HG03442 (cell line): ENCODE measurements around the gene DBNDD2.

ENCODE experiments used
- ATAC-seq: cut with Tn5 transposase; IDR thresholded peaks from one replicate; pipeline ENCODE4 v1.9.1; 2021; ENCODE audit warnings: mild to moderate bottlenecking, moderate library complexity; ENCODE audit not compliant: unreplicated experiment

Gene DBNDD2

DNA sequence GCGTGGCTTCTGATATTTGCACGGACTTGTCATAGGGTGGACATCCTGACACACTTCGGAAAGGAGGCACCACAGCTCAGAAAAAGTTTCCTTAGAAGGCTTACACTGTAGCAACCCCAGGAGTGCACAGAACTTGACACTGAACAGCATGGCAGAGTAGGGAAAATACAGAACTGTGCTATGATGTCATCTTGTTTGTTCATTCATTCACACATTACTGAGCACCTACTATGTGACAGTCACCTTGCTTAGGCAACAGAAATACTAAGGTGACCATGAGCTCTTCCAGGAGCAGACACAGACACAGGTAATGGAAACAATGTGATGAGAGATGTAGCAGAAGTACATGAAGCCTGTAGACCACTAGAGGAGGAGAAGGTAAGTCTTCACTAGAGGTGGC lies 5.4 kb downstream of the DBNDD2 start:
- no peak for ATAC-seq

DNA sequence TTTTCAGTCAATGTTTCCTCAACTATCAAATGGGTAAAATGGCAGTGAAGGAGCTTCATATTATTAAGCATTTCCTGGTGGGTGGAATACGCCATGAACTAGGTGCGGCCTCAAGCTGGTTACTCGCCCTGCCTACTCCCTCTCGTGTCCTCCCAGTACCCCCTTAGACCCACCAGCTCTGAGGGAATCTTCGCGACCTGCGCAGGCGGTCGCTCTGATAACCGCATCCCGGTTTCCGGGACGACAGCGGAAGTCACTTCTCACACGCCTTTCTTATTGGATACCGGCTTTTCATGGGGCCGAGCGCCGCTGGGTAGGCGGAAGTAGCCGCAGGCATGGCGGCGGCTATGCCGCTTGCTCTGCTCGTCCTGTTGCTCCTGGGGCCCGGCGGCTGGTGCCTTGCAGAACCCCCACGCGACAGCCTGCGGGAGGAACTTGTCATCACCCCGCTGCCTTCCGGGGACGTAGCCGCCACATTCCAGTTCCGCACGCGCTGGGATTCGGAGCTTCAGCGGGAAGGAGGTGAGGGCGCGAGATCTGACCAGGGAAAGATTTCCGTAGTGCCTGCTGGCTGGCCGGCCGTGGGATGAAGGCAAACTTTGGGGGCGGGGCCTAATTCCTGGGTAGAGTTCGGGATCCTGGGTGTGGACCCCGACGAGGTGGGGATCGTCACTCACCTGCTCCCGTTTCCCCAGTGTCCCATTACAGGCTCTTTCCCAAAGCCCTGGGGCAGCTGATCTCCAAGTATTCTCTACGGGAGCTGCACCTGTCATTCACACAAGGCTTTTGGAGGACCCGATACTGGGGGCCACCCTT lies 7.9 kb downstream of the DBNDD2 start, which contains the start of gene PIGT:
TSS of gene PIGT (plus strand) at position 320 of the 816 bp plus-strand sequence. CDS start at position 336, 16 bp downstream.
- peak; percentile 49 for ATAC-seq

DNA sequence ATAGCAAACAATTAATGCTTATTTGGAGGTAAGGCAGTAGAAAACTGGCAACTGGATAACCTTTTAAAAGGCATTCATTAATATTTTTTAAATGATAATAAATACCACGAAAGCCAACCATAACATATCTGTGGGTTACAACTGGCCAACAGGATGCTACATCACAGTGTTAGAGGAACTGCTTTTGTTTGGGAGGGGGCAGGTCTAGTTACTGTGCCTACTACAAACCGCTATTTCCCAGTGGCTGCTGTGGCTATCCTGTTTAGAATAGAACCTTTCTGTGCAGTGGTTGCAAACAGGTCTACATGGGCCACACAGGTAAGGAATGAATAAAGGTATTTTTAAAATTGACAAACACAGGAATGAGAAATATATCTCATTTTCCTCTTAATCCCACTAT lies 8.8 kb downstream of the DBNDD2 start:
- ATAC-seq = no peak

DNA sequence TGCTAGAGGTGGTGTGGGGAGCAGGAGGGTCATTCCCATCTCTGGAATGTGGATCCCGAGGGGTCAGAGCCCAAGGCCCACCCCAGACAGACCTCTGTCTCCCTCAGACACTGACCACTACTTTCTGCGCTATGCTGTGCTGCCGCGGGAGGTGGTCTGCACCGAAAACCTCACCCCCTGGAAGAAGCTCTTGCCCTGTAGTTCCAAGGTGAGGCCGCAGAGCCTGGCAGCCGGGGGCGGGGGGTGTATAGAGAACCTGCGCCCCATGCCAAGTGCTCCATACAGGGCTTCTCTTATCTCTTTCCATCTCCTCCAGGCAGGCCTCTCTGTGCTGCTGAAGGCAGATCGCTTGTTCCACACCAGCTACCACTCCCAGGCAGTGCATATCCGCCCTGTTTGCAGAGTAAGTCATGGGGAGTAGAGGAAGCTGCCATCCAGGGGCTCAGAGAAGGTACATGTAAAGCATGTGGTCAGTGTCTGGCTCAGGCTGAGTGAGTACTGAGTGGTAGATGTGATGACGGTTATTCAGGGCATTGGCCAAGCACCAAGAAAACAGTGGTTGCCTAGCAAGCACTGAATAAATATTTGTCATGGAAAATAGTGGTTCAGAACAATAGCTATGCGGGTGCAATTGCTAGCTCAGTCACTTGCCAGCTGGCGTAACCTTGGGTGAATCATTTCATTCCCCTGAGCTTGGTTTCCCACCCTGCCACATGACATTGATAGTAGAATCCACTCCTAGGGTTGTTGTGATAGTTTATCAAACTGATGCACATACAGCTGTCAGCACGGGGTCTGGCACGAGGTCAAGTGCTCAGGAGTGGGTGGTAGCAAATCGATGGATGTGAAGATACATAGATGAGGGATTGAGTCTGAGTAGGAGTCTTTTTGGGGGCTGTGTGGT lies 11.4 kb downstream of the DBNDD2 start:
- ATAC-seq = peak; percentile 82

DNA sequence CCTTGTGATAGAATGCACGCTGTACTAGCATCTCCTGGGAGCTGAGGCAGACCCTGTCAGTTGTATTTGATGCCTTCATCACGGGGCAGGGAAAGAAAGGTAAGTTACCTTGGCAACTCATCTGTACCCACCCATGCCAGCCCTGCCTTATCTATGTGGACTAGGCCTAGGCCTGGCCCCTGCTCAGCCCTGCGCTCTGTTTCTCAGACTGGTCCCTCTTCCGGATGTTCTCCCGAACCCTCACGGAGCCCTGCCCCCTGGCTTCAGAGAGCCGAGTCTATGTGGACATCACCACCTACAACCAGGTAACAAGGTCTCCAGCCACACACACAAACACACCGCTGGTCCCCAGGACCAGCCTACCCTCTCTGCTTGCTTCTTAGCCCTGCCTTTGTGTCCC lies 12.0 kb downstream of the DBNDD2 start:
- ATAC-seq = no peak

DNA sequence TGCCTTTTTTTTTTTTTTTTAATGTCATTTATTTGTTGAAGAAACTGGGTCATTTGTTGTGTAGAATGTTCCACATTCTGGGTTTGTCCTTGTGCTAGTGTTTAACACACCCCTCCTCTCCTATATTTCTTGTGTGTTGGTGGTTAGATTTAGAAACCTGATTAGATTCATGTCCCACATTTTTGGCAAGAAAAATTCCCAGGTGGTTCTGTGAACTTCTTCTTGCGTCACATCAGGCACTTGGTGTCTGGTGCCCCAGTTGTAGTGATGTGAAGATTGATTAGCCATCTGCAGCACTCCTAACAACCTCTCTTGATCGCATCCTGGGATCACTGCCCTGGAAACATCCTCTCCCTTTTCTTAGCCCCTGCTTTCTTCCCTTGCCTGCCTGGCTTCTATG lies 15.6 kb downstream of the DBNDD2 start:
- no peak for ATAC-seq

DNA sequence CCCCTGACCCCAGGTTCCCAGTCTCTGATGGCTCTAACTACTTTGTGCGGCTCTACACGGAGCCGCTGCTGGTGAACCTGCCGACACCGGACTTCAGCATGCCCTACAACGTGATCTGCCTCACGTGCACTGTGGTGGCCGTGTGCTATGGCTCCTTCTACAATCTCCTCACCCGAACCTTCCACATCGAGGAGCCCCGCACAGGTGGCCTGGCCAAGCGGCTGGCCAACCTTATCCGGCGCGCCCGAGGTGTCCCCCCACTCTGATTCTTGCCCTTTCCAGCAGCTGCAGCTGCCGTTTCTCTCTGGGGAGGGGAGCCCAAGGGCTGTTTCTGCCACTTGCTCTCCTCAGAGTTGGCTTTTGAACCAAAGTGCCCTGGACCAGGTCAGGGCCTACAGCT lies 17.5 kb downstream of the DBNDD2 start:
- ATAC-seq = no peak

DNA sequence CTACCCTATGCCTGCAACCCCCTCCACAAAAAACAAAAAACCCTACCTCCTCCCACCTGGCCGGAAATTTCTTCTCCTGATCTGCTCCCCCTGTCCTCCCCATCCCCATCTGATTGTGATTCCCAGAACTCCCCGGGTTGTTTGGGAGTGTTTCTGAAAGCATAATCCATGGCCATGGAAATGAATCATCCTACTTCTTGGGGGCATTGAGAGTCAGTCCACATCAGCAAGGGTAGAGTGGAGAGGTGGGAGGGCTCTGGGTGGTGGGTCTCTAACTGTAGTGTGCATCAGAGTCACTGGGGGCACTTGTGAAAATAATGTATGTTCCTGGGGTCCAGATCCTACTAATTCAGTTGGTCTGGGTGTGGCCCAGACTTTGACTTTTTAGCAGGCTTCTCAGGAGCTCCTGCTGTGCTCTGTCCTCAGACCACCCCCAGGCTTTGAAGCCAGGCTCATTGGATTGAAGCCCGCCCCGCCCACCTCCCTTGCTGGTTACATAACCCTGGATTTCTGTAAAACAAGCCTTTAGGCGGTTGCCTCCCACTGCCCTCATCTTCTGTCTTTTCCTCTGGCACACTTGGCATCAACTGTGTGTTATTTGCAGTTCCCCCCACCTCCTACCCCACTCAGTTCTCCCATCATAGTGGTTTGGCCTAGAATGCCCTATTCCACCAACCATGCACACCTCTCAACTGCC lies 18.4 kb downstream of the DBNDD2 start:
- no peak for ATAC-seq

DNA sequence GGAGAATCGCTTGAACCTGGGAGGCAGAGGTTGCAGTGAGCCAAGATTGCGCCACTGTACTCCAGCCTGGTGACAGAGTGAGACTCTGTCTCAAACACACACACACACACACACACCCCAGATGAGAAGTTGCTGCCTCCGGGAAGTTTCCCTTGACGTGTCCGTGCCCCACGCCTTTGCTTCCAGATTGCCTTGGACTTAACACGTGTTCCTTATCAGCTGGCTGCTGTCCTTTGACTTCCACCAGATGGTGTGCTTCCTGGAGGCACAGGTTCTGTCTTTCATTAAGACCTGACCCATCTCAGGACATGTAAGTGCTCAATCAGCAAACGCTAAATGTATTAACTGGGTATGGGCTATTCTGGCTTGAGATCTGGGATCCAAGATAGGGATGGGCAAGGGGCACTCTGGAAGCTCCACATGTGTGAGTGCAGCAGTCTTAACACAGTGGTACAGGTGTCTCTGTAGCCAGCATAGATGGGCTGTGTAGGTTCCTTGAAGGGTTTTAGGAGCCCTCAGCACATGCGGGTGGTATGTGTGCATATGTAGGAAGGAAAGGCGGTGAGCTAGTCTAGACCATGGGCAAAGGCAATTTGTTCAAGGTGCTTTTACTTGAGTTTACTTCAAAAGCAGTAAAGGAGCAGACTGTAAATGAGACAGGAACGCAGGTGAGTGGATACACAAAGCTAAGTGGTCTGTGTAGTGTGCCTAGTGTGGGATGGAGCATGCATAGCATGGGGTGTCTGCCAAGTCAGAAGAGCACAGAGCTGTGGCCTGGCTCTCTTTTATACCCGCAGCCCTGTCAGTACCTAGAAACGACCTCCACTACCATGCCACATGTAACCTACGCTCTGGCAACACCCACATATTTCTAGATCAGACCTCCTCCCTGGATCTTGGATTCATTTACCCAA lies 19.4 kb downstream of the DBNDD2 start:
- ATAC-seq = no peak

DNA sequence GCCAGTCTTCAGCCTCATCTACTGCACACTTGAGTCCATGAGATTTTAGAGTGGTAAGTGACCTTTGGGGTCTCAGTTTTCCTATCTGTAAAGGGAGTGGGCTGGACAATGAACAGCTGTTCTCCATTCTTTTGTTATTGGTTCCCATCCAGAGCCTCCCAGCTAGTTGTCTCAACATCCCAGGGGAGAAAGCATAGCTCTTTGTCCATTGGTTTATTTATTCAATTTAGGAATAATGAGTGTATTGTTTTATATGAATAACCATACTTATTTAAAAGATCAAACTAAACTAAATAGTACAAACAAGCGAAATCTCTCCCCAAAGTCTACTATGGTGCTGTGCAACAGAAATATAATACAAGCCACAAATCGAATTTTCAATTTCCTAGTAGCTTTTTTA lies 21.5 kb downstream of the DBNDD2 start:
- no peak for ATAC-seq

DNA sequence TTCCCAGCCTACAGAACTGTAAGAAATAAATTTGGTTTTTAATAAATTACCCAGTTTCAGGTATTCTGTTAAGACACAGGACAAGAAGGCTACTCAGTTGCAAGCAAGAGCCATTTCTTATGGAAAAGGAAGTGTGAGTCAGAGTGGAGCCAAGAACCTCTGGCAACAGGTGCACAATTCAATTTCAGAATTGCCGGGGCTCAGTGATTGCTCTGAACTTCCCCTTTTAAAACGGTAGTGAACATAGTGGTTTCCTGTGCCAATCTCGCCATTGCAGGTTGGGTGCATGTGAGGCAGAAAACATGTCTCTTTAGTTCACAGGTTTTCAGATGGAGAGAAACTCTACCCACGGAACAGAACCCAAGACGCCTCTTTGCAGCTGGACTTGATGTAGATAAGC lies 24.2 kb downstream of the DBNDD2 start:
- peak; percentile 60 for ATAC-seq

DNA sequence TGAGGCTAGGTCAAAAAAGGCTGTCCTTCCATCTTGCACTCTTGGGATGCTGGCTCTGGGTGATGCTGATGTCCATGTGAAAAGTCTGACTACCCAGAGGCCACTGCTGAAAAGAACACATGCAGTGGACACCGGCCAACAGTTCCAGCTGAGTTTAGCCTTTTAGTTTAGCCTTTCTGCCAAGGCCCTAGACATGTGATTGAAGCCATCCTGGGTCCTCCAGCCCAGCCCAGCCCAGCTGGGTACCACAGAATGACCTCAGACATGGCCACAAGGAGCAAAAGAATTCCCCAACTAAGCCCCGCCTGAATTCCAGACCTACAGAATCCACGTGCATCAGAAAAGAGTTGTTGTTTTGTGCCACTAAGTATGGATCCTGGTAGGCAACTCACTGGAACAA lies 25.2 kb downstream of the DBNDD2 start:
- no peak for ATAC-seq

DNA sequence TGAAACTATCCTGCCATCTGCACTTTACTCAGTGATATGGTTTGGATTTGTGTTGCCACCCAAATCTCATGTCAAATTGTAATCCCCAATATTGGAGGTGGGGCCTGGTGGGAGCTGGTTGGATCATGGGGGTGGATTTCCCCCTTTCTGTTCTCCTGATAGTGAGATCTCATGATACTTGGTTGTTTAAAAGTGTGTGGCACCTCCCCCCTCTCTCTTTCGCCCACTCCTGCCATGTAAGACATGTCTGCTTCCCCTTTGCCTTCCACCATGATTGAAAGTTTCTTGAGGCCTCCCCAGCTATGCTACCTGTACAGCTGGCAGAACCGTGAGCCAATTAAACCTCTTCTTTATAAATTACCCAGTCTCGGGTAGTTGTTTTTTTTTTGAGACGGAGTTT lies 25.9 kb downstream of the DBNDD2 start:
- no peak for ATAC-seq

DNA sequence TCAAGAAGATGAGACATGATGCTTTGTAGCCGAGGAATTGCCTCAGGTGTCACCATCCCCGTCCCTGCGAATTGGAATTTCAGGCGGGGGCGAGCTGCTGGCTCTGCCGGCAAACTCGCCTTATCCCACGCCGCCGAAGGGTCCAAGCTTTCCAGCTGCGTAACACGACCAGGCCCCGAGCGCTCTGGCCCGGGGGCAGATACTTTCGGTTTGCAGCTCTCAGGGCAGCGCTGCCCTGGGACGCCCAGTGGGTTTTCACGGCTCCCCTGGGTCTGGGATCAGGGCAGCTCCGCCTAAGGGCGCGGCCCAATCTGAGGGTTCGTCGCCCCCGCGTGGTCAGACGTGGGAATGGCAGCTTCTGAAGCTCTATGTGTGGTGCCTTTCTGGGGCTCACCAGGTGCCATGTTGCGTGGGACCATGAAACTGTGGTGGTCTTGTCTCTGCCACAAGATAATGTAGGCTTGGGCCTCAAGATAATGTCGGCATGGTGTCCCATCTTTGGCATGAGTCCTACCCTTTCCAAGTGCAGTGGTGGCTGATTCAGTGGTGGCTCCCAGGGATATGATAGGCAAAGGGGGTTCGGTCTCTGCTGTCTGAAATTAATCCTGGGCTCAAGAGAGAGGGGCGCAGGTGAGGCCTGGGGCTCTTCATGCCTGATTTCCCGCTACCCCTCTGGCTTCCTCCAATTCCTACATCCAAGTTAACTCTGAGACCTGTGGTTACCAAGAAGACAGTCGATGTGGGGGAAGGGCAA lies 28.8 kb downstream of the DBNDD2 start:
- peak; percentile 69 for ATAC-seq

DNA sequence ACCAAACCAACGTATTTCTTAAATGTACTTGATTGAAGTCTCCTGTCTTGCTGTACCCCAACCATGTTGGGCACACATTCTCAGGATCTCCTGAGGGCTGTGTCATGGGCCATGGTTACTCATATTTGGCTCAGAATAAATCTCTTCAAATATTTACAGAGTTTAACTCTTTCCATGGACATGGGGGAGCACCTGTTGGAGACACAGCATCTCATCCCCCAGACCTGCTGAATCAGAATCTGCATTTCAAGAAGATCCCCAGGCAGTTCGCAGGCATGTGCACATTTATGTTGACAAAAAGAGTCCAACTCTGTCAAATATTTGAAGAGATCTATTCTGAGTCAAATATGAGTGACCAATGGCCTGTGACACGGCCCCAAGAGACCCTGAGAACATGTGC lies 32.3 kb downstream of the DBNDD2 start:
- no peak for ATAC-seq

DNA sequence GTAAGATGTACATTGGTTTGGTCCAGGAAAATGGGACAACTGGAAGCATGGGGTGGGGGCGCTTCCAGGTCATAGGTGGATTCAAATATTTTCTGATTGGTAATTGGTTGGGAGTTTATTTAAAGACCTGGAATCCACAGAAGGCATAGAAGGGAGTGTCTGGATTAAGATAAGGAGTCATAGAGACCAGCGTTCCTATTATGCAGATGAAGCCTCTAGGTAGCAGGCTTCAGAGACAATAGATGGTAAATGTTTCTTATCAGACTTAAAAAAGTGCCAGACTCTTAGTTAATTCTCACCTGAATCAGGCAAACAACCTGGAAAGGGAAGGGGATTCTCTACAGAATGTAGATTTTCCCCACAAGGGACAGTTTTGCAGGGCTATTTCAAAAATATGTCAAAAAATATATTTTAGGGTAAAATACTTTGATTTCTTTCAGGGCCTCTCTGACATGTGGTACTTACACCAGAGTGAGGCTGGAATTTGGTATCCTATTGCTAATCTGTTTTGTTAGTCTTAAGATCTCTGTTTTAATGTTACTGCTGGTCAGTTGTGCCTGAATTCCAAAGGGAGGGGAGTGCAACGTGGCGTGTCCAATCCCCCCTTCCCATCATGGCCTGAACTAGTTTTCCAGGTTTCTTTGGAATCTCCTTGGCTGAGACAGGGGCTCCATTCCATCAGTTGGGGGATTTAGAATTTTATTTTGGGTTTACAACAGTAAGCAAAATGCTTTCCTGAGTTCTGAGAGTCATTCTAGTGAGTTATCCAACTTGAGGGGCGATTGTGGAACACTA lies 33.0 kb downstream of the DBNDD2 start:
- ATAC-seq = no peak

DNA sequence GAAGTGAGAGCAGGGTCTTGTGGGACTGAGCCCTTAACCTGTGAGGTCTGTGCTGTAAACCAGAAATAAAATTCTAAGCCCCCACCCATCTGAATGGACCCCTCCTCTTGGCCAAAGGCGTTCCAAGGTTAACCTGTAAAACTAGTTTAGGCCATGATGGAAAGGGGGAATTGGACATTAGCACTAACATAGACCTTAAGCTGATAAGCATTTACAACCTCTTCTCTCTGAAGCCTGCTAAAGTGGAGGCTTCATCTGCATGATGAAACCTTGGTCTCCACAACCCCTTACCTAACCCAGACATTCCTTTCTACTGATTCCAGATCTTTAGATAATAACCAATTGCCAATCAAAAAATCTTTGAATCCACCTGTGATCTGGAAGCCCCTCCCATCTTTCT lies 33.7 kb downstream of the DBNDD2 start:
- no peak for ATAC-seq

DNA sequence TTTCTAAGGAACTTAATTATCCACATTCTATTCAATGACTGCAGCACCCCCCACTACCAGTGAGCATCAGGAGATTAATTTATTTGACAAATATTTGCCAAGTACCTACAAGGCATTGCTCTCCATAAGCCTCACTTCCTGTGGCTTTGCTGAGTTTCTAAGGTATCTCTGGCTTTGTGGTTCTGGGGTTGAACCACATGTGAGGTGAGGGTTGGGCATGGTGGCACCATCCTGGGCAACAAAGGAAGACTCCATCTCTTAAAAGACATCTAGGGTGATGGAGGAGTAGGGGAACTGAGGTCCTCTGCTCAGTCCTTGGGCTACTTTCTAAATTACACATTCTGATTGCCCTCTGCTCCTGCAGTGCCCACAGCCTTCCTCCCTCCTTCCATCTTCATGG lies 36.0 kb downstream of the DBNDD2 start:
- ATAC-seq = no peak
